GM12872 (cell line): ENCODE data around the gene AMZ2.

Experiments used
- TF ChIP-seq, protein P1 (sequence below): IDR thresholded peaks from 3 replicates; pipeline ENCODE4 v1.5.1; 2011; ENCODE audit warnings: low read depth, mild to moderate bottlenecking, low read length, moderate library complexity; ENCODE audit not compliant: insufficient read depth

The AMZ2 gene

DNA sequence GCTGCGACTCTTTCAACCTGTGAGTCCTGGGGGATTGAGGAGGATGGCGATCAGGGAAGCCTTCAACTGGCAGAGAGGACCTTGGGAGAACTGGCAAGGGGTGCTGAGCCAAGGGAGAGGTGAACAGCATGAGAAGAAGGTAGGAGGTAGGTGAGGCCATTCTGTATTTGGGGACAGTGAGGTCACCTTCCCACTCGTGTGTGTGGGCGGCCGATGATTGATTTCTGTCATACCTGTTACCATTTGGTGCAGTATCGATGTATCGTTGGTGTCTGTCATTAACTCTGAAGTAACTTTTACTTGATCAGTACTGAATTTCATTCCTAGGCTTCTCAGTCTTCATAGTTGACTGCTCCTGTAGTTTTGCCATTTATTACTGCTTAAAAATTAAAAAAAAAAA lies 47.2 kb downstream of the AMZ2 start:
- TF ChIP-seq, protein P1, sequence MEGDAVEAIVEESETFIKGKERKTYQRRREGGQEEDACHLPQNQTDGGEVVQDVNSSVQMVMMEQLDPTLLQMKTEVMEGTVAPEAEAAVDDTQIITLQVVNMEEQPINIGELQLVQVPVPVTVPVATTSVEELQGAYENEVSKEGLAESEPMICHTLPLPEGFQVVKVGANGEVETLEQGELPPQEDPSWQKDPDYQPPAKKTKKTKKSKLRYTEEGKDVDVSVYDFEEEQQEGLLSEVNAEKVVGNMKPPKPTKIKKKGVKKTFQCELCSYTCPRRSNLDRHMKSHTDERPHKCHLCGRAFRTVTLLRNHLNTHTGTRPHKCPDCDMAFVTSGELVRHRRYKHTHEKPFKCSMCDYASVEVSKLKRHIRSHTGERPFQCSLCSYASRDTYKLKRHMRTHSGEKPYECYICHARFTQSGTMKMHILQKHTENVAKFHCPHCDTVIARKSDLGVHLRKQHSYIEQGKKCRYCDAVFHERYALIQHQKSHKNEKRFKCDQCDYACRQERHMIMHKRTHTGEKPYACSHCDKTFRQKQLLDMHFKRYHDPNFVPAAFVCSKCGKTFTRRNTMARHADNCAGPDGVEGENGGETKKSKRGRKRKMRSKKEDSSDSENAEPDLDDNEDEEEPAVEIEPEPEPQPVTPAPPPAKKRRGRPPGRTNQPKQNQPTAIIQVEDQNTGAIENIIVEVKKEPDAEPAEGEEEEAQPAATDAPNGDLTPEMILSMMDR: no peak

DNA sequence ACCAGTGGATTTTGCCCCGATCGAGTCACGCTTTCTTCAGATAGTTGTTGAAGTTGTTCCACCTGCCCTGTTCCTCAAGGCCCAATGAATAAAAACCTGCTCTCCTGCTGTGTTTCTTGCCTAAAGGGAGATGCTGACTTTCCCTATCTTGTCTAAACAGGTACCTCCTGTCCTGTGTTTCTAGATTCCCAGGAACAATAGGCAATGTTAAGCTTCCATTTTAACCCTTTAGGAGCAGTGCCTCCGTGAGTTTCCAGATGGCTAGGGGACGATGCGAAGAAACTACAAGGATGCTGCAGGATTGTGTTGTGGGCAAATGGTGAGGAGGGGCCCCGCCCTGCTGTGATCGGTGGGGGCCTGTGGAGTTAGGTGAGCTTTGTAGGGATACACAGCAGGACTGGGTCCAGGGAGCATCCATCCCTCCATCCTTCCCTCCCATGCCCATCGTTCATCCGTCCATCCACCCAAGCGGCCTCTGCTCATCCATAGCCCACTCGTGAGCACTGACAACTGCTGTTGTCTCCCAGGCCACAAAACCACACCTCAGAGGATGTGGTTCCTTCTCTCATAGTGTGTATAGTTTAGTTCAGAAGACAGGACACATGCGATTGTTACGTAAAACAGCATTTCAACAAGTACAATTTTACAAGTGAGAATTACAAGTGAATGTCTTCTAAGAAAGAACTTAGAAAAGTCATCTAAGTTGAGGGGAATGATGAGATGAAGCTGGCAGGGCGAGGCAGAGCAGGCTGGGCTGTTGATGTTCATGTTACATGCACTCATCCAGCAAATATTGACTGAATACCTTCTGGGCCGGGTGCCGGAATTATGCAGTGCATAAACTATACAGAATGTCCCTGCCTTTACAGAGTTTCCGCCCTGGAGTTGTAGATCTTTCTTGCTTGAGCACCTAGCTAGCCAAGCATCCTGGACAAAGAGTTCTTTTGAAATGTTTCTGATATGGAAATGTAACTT lies 48.7 kb downstream of the AMZ2 start:
- TF ChIP-seq, protein P1: no peak

DNA sequence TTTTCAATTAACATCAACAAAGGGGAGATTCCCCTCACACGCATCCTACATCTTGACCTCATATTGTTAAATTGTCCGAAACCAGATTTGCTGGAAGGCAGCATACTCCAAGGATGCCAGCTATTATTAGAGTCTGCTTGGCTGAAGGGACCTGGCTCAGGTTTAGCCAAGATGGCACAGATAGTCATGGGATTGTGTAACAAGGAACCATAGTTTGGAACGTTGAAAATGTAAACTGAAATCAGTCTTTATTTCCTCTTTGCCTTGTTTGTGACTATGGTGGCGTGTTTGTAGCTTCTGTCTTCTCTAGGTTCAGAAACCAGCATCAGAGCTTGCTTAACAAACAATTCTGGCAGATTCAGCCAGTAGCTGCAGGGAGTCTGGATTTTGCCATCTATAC lies 49.4 kb downstream of the AMZ2 start:
- TF ChIP-seq, protein P1: no peak

DNA sequence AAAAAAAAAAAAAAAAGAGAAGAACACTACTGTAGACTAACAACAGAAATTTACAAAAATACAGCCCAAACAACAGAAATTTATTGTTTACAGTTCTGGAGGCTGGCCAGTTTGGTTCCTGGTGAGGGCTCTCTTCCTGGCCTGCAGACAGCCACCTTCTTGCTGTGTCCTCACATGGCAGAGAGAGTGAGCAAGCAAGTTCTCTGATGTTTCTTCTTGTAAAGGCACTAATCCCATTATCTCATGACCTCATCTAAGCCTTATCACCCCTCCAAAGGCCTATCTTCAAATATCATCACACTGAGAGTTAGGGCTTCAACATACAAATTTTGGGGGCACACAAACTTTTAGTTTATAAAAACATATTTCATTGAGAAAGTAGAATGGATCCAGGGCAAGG lies 50.8 kb downstream of the AMZ2 start:
- TF ChIP-seq, protein P1: no peak

DNA sequence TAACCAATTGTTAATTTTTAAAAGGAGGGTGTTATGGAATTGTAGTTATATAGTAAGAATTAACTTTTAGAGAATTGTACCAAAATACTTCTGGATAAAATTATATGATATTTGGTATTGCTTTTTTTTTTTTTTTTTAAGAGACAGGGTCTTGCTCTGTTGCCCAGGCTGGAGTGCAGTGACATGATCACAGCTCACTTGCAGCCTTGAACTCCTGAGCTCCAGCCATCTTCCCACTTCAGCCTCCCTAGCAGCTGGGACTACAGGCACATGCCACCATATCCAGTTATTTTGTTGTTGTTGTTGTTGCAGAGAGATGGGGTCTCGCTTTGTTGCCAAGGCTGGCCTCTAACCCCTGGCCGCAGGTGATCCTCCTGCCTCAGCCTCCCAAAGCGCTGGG lies 52.0 kb downstream of the AMZ2 start:
- TF ChIP-seq, protein P1: no peak

DNA sequence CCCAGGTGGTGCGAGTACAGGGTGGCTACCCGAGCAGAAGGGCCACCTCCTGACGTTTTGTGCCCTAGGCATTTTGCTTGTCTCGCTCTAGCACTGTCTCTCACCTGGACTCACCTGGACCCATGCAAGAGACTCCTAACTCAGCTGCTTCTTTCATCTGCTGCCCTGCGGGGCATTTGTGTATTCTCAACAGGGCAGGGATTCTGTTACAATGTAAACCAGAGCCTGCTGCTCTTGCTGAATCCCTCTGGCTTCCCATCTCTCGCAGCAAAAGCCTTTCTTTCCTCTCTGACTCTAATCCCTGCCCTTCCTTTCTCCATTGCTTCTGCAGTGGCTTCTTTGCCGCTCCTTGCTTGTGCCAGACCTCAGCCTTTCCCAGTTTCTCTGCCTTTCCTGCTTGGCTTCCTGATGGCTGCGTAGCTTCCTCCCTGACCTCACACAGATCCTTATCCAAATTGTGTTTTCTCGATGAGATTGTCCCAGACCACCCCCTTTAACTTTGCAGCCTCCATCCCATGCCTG lies 53.7 kb downstream of the AMZ2 start:
- TF ChIP-seq, protein P1: no peak

DNA sequence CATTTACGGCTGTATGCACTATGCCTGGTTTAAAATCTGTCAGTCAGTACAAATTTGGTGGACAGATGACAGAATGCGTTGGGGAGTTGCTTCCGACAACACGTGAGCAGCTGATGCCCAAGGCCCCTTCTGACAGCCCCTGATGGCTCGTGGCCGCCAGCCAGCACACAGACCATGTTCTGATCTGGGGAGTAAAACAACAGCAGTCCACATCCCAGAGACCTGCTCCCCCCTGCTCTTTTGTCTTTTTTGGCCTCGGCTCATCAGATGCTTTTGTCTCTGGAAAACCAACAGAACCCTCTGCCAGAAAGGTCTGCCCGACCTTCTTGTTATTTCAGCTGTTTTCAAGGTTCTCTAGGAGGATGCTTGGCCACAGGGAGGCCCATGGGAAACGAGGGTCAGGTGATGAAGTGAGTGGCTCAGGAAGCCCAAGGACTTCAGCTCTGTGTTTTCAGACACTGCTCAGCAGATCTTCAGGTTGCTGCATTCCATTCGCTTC lies 54.3 kb downstream of the AMZ2 start:
- TF ChIP-seq, protein P1: no peak
